ENCODE data around the gene SFN.
A peak's percentile ranks its signal among the peaks of the same experiment; 100 is the strongest.
"Not testable (repeated sequence)": the region's sequence is repeated elsewhere in the genome, so short reads cannot be mapped to it uniquely, and the experiment has no call there.

SFN gene

GRCh38 chr1:26873097-26873496, 10.1 kb downstream of the SFN start:
- not testable (repeated sequence) for DNase-seq

DNA sequence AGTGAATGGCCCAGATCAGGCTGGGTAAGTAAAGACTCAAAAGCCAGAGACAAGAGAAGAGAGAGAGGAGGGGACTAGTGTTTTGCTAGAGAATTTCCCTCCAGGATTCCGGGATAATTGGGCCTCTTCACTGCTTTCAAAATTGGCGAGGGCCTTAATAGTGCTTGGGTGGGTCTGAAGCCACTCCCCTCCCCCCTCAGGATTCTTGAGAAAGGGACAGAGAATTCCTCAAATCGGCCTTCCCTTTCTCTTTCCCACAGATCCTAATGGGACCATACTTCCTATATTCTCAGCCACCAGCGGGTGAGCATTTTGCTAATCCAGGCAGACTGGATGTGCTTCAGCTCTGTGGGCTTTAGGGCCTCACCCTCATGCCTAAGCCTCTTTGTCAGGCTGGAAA, 11.9 kb downstream of the SFN start:
- no peak for DNase-seq

DNA sequence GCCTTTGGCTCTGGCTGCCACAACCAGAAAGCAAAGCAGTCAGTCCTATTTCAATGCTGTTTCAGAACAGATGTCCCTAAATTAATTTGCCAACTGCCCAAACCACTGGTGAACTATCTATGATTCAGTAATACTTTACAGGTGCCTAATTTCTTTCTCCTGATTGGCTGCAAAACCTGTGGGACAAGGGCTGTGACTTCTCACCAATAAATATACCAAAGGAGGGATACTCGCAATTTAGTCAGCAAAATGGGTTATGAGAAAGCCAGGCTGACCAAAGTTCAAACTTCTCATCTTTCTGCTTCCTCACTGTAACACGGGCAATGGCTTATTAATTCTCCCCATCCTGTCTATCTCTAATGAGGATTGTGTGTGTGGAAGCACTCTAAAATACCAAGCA, 14.4 kb downstream of the SFN start:
- DNase-seq, result no peak

GRCh38 chr1:26879793-26880192, 16.8 kb downstream of the SFN start:
- no peak for DNase-seq

- DNase-seq, result not testable (repeated sequence)
Observed at GRCh38 chr1:26881611-26882010, 18.7 kb downstream of the SFN start.

GRCh38 chr1:26882696-26883463, 19.9 kb downstream of the SFN start:
- DNase-seq, result no peak

GRCh38 chr1:26887125-26887524, 24.2 kb downstream of the SFN start:
- DNase-seq, result no peak

GRCh38 chr1:26888231-26888630, 25.3 kb downstream of the SFN start:
- DNase-seq, result no peak

DNA sequence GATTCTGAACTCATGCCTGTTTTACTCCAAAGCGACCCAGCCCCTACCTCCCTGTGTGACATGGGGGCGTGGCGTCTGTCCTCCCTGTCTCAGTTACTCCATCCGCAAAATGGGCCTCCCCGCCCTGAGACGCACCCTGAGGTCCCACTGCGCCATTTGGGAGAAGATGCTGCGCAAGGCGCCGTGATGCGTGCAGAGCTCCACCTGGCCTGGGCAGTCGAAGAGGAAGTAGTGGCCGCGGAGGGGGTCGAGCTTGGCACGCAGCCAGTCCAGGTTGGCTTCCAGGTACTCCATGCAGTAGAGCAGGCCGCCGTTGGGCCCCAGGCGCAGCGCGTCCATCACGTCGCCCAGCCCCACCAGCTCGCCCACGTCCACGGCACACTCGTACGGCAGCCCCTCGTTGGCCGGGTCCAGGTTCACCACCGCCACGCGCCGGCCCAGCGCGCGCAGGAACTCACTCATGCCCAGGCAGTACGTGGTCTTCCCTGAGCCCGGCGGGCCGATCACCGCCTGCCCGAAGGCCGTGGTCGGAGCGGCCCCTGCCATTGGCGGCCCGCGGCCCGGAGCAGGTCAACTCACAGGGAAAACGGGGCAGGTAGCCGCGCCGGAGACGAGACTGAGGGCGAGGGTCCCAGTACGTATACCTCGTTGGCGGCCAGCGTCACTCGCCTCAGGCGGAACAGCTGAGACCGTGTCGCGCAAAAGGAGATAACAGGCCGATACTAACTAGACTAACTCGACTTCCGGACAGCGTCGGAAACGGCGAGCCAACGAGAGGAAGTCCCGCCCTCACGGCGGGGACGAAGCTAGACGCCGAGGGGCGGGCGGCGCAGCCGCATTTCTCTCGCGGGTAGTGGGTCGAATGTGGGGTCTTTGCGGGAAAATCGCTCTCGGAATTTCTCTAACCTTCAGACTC, 26.9 kb downstream of the SFN start, which contains the start of gene GPN2:
GPN2 (minus strand) TSS at position 733 of the 916 bp plus-strand sequence; CDS start at position 546, 187 bp downstream.
- DNase-seq, result peak; percentile 53 to 68

DNA sequence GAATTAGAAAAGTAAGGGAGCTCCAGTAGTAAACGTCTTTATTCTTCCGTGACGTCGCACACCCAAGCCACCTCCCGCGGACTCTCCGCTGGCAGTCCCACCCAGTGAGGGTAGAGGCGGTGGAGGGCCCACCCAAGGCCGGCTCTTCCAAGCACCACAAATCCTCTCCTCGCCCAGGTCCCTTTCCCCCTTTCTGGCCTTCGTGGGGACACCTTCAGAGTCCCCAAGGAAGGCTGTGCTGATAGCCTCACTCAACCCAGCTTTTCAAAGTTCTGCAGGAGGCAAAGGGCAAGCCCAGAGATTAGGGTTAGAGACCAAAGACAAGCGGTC, 27.5 kb downstream of the SFN start:
- no peak for DNase-seq

- no peak for DNase-seq
Observed at GRCh38 chr1:26894263-26894662, 31.3 kb downstream of the SFN start.

GRCh38 chr1:26897351-26897750, 34.4 kb downstream of the SFN start:
- no peak for DNase-seq

DNA sequence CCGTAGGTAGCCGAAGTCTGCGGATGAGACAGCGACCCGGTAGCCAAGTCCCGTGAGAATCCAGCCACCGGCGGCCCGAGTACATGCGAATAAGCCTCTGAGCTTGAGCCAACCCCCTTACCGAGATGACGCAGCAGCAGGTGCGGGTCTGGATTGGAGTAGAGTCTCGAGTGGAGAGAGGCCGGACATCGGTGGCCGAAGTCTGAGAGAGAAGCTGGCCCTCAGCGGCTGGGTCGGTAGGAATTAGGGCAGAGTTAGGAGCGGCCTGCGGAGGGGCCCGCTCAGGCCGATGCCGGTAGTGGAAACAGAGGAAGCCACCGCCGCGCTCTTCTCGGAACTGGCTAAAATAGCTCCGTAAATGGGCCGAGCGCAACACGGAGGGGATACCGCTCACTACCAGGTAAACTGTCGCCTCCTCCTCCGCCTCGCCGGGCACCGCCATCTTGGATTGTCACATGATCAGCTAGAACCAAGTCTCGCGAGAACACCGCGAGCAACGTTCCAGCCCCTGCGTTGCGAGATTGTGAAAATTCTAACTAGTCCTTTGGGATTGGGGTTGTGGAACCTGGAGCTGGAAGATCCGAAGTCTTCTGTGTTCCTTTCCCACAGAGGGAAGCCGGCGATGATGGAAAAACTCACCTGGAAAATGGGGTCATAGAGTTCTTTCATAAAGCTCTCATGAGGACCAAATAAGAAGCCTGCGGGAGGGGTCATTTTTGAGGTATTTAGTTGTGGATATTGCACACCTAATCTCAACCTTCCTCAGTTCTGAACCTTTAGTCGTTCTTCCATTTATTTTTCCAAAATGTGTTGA, 37.3 kb downstream of the SFN start, which contains the start of gene GPATCH3:
GPATCH3 (minus strand) TSS at position 467 of the 814 bp plus-strand sequence; CDS start at position 442, 25 bp downstream.
- DNase-seq, result peak; percentile 86 to 91

- DNase-seq, result no peak
Observed at GRCh38 chr1:26900815-26901511, 38.0 kb downstream of the SFN start.

GRCh38 chr1:26907071-26907917, 44.3 kb downstream of the SFN start:
- no peak for DNase-seq

- no peak for DNase-seq
Observed at GRCh38 chr1:26909951-26910342, 47.0 kb downstream of the SFN start.

DNA sequence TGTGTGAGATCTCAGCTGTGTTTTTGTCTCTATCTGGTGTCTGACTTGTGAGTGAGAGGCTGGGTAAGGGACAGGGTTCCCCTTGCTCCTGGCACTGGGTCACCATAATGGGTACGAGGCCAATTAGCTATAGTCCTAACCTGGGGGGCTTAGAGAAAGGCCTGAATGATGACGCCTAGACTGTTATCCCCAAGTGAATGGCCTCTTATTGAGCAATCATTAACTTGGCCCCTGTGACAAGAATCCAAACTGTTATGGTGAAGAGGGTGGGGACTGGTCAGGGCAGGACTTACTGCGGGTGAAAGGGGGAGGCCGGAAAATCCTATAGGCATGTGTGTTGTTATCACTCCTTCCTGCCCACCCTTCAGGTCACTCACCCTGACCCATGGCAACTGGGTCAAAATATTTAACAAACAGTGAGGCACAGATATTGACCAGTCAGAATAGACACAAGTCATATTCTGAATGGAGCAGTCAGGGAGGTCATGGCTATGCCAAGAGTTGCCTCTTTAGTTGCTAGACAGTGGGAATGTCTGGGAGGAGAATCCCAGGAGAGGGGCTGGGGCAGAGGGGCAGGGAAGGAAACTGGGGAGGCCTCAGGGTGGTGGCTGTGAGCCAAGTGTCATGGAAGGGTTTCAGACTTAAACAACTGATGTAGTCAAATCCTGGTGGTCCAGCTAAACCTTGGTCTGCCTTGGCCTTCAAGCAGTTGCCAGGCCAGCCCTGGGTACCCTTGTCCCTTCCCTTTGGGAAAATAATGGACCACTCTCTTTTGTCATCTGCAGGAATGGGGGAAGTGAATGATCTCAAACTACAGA, 47.6 kb downstream of the SFN start:
- DNase-seq, result no peak

DNA sequence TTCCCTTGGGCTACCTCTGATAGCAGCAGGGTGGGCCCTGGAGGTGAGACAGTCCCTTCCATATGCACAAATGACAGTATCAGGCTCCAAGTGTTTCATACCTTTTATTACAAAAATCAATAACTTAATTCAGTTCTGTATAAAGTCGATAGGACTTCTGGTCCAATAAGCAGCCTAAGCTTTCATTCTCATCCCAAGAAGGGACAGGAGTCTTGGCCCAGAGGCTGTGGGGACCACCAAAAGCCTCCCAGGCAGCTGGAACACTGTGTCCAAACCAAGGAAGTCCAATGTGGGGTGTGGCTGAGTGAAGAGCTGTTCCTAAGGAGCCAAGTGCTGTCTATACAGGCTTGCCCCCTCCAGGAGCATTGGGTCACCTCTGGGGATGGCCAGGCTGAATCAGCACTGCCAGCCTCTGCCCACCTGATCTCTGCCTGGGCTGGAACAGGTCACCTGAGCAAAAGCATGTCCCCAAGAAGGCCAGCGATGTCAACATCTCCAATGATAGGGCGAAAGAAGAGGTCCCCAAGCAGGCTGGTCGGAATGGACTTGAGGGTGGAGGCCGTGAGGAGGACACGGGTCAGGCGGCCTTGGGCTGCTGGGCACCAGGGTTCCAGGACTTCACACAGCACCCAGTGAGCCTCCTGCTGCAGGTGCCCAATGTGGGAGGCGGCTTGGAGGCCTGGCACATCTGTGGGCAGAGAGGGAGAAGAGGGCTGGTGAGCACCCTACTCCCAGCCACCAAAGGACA, 48.6 kb downstream of the SFN start:
- DNase-seq, result no peak

DNA sequence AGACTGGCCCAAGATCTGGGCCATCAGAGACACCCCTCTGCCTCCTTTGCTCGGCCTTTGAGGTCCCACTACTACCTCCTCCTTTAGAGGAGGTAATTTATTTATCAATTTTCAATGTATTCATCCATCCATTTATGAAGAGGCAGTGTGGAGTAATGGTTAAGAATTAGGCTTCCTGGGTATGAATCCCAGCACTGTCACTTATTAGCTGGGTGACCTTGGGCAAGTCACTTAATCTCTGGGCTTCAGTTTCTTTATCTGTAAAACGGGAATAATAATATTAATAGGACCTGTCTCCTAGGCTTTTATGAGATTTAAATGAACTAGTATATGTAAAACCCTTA, 49.2 kb downstream of the SFN start:
- DNase-seq, result no peak

DNA sequence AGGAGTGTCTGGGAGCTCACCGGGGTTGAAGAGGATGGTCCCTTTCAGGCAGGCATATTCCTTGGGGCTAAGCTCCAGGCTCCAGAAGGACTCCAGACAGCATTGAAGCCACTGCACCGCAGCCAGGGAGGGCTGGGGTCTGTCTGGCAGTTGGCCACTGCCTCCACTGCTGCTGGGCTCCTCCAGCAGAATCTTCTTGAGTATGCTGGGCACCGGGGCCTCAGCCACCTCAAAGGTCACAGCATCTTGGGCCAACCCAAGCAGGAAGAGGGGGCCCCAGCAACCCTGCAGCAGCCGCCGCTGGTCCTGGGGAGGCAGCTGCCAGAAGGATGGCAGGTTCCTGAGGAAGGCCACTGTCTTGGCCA, 50.4 kb downstream of the SFN start:
- DNase-seq, result no peak
